GM21515 (cell line): Measurements from ENCODE around the gene C6orf62.
"Not testable (repeated sequence)": the region's sequence is repeated elsewhere in the genome, so short reads cannot be mapped to it uniquely, and the experiment has no call there.

ENCODE experiments used
- ATAC-seq: cut with Tn5 transposase; IDR thresholded peaks from one replicate; pipeline ENCODE4 v1.9.1; 2021; ENCODE audit not compliant: unreplicated experiment

The C6orf62 gene

GRCh38 chr6:24719125-24719971 lies at the start of gene C6orf62:
C6orf62 (minus strand) TSS chr6:24719154; CDS start chr6:24718668, 486 bp downstream.
- no peak for ATAC-seq

GRCh38 chr6:24768361-24768760 lies 49.4 kb upstream of the C6orf62 start:
- no peak for ATAC-seq

GRCh38 chr6:24766680-24767462 lies 47.9 kb upstream of the C6orf62 start:
- no peak for ATAC-seq

GRCh38 chr6:24765968-24766367 lies 47.0 kb upstream of the C6orf62 start:
- not testable (repeated sequence) for ATAC-seq

GRCh38 chr6:24764833-24765828 lies 46.2 kb upstream of the C6orf62 start:
- ATAC-seq: not testable (repeated sequence)

GRCh38 chr6:24763578-24763977 lies 44.6 kb upstream of the C6orf62 start:
- no peak for ATAC-seq

GRCh38 chr6:24761851-24762250 lies 42.9 kb upstream of the C6orf62 start:
- peak; percentile 45 for ATAC-seq

- ATAC-seq: peak; percentile 55
Observed at GRCh38 chr6:24761193-24761835, 42.4 kb upstream of the C6orf62 start.

- no peak for ATAC-seq
Observed at GRCh38 chr6:24760210-24760609, 41.3 kb upstream of the C6orf62 start.

GRCh38 chr6:24759718-24760117 lies 40.8 kb upstream of the C6orf62 start:
- ATAC-seq: no peak

GRCh38 chr6:24757611-24758010 lies 38.7 kb upstream of the C6orf62 start:
- no peak for ATAC-seq

GRCh38 chr6:24755279-24755678 lies 36.3 kb upstream of the C6orf62 start:
- ATAC-seq: no peak

- not testable (repeated sequence) for ATAC-seq
Observed at GRCh38 chr6:24754378-24754777, 35.4 kb upstream of the C6orf62 start.

GRCh38 chr6:24753545-24753944 lies 34.6 kb upstream of the C6orf62 start:
- ATAC-seq: no peak

GRCh38 chr6:24752917-24753492 lies 34.1 kb upstream of the C6orf62 start:
- ATAC-seq: no peak

- ATAC-seq: no peak
Observed at GRCh38 chr6:24752503-24752902, 33.5 kb upstream of the C6orf62 start.

GRCh38 chr6:24750878-24751277 lies 31.9 kb upstream of the C6orf62 start:
- ATAC-seq: not testable (repeated sequence)

- ATAC-seq: no peak
Observed at GRCh38 chr6:24749297-24749696, 30.3 kb upstream of the C6orf62 start.

GRCh38 chr6:24744911-24745310 lies 26.0 kb upstream of the C6orf62 start:
- no peak for ATAC-seq

- no peak for ATAC-seq
Observed at GRCh38 chr6:24743944-24744335, 25.0 kb upstream of the C6orf62 start.
